Upper lobe of left lung (tissue), 6 donors: Measurements from ENCODE around the gene SH3GL3. TPM values are rescaled to one million over a fixed set of nuclear protein-coding genes. Genes with fewer than 3 reads are reported as not detected.

ENCODE experiments used
- ATAC-seq, 2 donors: fragments of 200-7000 bp; cut with Tn5 transposase; one replicate each; pipeline ENCODE4 v1.9.1; 2022; ENCODE audit warnings: mild to moderate bottlenecking in 2 of 2, moderate library complexity in 2 of 2; ENCODE audit not compliant: low FRiP score in 2 of 2
- DNase-seq, 2 donors: peaks; one replicate each; pipeline ENCODE4 v3.0.0-alpha.2; 2019 to 2020
- H3K27ac ChIP-seq, 4 donors: fragments of 200-600 bp; sonication (generic); one replicate each; pipeline ENCODE4 v1.5.1; 2016 to 2019
- H3K27me3 ChIP-seq, 4 donors: fragments of 200-600 bp; sonication (generic); one replicate each; pipeline ENCODE4 v1.5.1; 2017 to 2019
- H3K36me3 ChIP-seq, 4 donors: fragments of 200-600 bp; sonication (generic); one replicate each; pipeline ENCODE4 v1.5.1; 2016 to 2019
- H3K4me1 ChIP-seq, 4 donors: fragments of 200-600 bp; sonication (generic); one replicate each; pipeline ENCODE4 v1.5.1; 2018 to 2019
- H3K4me3 ChIP-seq, 4 donors: fragments of 200-600 bp; sonication (generic); one replicate each; pipeline ENCODE4 v1.5.1; 2017 to 2019; ENCODE audit warnings: mild to moderate bottlenecking in 2 of 4, moderate library complexity in 1 of 4
- H3K9me3 ChIP-seq, 4 donors: fragments of 200-600 bp; sonication (generic); one replicate each; pipeline ENCODE4 v1.5.1; 2018 to 2019
- EP300 ChIP-seq, 4 donors: sonication (generic); formaldehyde crosslinking; IDR thresholded peaks; one replicate each; pipeline ENCODE4 v1.5.1; 2017; ENCODE audit warnings: antibody characterized with exemption in 4 of 4, control low read depth in 2 of 4
- POLR2A ChIP-seq, 4 donors: fragments of 450-650 bp; IDR thresholded peaks; one replicate each; pipeline ENCODE4 v1.5.1; 2016 to 2017; ENCODE audit warnings: antibody characterized with exemption in 4 of 4, mild to moderate bottlenecking in 2 of 4
- POLR2AphosphoS5 ChIP-seq, 2 donors: sonication (generic); formaldehyde crosslinking; IDR thresholded peaks; one replicate each; pipeline ENCODE4 v1.5.1; 2017; ENCODE audit warnings: antibody characterized with exemption in 2 of 2
- WGBS, 2 donors: methylation state at CpG; one replicate each; pipeline ENCODE4 v1.1.5; 2017 to 2018; 5-methylcytosine and 5-hydroxymethylcytosine counted together
- total RNA-seq, 6 donors: library from RNA; depleted of rRNA in 4 of 6; stranded (reverse); fragments of >200 nt in 4 of 6; gene quantifications; one replicate each; pipeline versions ENCODE4 v1.1.0 to v1.2.1, GENCODE V29; 2016 to 2021
- TF ChIP-seq, protein P1 (sequence below), 6 experiments: fragments of 450-650 bp in 4 of 6; fragments of 200-600 bp in 2 of 6; sonication (generic) in 2 of 6; IDR thresholded peaks; one replicate each; pipeline ENCODE4 v1.5.1; 2016 to 2019; ENCODE audit warnings: antibody characterized with exemption in 6 of 6
- donor health status: DM: no; HTN: no; CAD: no; lungs with moderate emphysema.
- donor health status: DM: no; HTN: yes; CAD: no; lungs with severe emphysema.

SH3GL3 gene
- total RNA-seq, 6 donors from 2014 or later = 1.8 to 5.5 (median 2.2) TPM; not detected in 1

DNA sequence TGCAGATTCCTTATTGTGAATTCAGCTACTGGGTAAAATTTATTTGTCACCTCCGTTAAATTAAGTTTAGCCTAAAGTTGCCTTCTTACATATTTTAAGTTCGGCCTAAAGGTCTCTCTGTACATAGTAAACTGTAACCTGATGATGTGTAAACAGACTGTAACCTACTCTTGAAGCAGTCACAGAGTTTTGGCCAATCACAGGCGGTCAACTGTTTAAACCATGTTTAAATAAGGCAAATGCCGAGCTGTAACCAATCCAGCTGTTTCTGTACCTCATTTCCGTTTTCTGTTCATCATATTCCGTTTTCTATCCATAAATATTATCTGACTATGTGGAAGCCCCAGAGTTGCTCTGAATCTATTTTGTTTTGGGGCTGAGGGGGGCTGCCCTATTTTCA lies 204.4 kb downstream of the SH3GL3 start:
- no peaks in the 10 kb centered on the region for H3K36me3 ChIP-seq
- WGBS, 2 donors = 83 to 86% methylated on average over 6 of the region's 6 CpGs
- no peak overlapping the region for H3K4me3 ChIP-seq
- H3K9me3 ChIP-seq = no peaks in the 10 kb centered on the region
- H3K27me3 ChIP-seq = peaks cover 0 to 14% (median 0%) of the 10 kb centered on the region in 4 donors
- ATAC-seq (no peak), DNase-seq (no peak)
- H3K4me1 ChIP-seq = peaks cover 0 to 18% (median 6%) of the 10 kb centered on the region in 4 donors
- TF ChIP-seq EP300 (IDR thresholded peaks at IDR 0.05) (no peak), POLR2AphosphoS5 (IDR thresholded peaks at IDR 0.05) (no peak), POLR2A (IDR thresholded peaks at IDR 0.05) (no peak)
- TF ChIP-seq, protein P1, sequence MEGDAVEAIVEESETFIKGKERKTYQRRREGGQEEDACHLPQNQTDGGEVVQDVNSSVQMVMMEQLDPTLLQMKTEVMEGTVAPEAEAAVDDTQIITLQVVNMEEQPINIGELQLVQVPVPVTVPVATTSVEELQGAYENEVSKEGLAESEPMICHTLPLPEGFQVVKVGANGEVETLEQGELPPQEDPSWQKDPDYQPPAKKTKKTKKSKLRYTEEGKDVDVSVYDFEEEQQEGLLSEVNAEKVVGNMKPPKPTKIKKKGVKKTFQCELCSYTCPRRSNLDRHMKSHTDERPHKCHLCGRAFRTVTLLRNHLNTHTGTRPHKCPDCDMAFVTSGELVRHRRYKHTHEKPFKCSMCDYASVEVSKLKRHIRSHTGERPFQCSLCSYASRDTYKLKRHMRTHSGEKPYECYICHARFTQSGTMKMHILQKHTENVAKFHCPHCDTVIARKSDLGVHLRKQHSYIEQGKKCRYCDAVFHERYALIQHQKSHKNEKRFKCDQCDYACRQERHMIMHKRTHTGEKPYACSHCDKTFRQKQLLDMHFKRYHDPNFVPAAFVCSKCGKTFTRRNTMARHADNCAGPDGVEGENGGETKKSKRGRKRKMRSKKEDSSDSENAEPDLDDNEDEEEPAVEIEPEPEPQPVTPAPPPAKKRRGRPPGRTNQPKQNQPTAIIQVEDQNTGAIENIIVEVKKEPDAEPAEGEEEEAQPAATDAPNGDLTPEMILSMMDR (IDR thresholded peaks at IDR 0.05) = no peak
- H3K27ac ChIP-seq = no peak overlapping the region

DNA sequence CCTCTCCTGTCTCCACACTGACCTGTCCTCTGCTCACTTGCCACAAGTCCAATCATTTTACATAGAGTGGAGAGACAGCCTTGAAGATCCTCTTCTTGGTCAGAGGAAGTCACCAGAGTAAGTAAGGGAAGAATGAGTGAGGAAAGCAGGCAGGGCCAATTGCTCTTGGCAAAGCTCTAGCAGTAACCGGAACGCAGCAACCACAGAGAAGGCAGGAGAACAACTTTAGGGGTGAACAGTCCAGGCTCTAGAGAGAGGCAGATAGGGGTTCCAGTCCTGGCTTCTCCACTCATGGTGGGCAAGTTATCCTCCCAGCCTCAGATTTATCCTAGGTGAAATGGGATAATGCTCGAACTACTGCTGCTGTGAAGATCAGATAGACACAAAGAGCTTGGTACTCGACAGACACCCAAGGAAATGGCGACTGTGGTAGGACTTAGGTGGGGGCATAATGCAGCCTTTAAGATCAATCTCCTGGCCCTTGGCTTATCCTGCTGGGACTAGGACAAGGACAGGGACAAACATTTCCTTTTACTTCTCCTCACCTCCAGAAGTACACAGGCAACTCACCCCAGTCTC lies 205.6 kb downstream of the SH3GL3 start:
- Histone ChIP-seq H3K4me3 (peak overlapping the region in 1 of 4 donors; percentile 57), H3K4me1 (peaks cover 0 to 18% (median 8%) of the 10 kb centered on the region in 4 donors), H3K27ac (peak overlapping the region in 1 of 4 donors; percentile 58), H3K9me3 (no peaks in the 10 kb centered on the region), H3K36me3 (no peaks in the 10 kb centered on the region), H3K27me3 (peaks cover 0 to 14% (median 0%) of the 10 kb centered on the region in 4 donors)
- ATAC-seq (no peak), DNase-seq (no peak)
- WGBS, 2 donors = 91% methylated on average over 5 of the region's 5 CpGs
- TF ChIP-seq EP300 (IDR thresholded peaks at IDR 0.05) = no peak
- TF ChIP-seq, protein P1 (IDR thresholded peaks at IDR 0.05) = no peak
- TF ChIP-seq POLR2AphosphoS5 (IDR thresholded peaks at IDR 0.05) = no peak
- TF ChIP-seq POLR2A (IDR thresholded peaks at IDR 0.05) = no peak

DNA sequence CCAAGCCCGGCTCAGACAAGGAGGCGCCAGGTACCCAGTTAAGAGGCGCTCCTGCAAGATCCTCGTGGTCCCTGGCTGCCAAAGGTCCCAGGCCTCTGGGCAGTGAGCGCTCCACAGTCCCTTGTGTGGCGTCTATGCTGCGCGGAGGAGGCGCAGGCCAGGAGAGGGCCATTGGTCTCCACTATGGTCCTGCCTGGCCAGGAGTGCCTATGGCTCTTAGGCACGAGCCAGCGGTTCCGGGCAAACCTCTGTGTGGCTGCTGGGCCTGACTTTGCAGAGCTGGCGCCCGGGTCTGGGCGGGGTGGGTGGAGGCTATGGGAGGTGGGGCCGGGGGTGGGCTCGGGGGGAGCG lies 206.1 kb downstream of the SH3GL3 start:
- H3K27ac ChIP-seq = peak overlapping the region in 2 of 4 donors; percentile 58 to 62
- no peak for ATAC-seq
- no peaks in the 10 kb centered on the region for H3K9me3 ChIP-seq
- peak overlapping the region in 3 of 4 donors; percentile 42 to 57 (median 50) for H3K4me3 ChIP-seq
- WGBS, 2 donors = 31 to 77% methylated on average over 3 to 15 of the region's 18 CpGs
- peaks cover 0 to 18% (median 8%) of the 10 kb centered on the region in 4 donors for H3K4me1 ChIP-seq
- no peaks in the 10 kb centered on the region for H3K36me3 ChIP-seq
- DNase-seq = no peak
- peaks cover 0 to 14% (median 0%) of the 10 kb centered on the region in 4 donors for H3K27me3 ChIP-seq
- no peak for TF ChIP-seq EP300 (IDR thresholded peaks at IDR 0.05)
- TF ChIP-seq POLR2A (IDR thresholded peaks at IDR 0.05) = no peak
- TF ChIP-seq POLR2AphosphoS5 (IDR thresholded peaks at IDR 0.05) = no peak
- TF ChIP-seq, protein P1 (IDR thresholded peaks at IDR 0.05) = no peak

DNA sequence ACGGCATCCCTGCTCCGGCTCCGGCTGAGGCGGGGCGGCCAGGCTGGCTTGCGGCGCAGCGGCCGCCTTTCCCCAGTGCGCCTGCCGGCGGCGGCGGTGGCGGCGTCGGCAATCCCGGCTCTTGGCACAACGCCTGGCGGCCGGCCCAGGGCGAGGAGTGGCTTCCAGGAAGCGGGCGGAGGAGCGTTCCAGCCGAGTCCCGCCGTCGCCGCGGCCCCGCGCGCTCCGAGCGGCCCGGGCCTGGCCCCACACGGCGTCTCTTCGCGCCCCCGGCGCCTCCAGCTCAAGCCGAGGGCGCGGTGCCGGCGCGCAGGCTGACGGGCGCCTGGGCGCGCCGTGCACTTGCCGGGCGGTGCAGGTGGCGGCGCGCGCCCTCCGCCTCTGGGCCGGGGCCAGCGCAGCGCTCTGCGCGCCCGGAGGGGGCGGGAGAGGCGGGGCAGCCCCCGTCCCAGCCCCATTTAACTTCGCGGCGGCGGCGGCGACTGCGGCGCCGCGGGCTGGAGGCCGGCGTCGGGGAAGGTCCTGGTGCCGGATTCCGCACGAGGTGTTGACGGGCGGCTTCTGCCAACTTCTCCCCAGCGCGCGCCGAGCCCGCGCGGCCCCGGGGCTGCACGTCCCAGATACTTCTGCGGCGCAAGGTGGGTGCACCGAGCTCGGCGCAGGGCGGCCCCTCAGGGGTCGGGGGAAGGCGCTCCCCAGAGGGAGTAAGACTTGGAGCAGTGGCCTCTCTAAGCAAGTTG lies 206.7 kb downstream of the SH3GL3 start, which contains the start of gene ADAMTSL3:
Gene ADAMTSL3 (plus strand): TSS at position 485 of the 740 bp plus-strand sequence. CDS start 1,639 bp downstream, outside the sequence.
- no peak for TF ChIP-seq EP300 (IDR thresholded peaks at IDR 0.05)
- TF ChIP-seq, protein P1 (IDR thresholded peaks at IDR 0.05) = peak in 2 of 6 experiments; percentile 12 to 24
- peak; percentile 20 to 81 for ATAC-seq

More for the DNA sequence above, 206.7 kb downstream of the SH3GL3 start, which contains the start of gene ADAMTSL3:
- Histone ChIP-seq H3K4me3 (peak within 1 kb of the TSS; percentile 27 to 57 (median 46)), H3K4me1 (peaks cover 0 to 18% (median 8%) of the 10 kb centered on the region in 4 donors), H3K9me3 (no peaks in the 10 kb centered on the region), H3K27me3 (peaks cover 0 to 14% (median 0%) of the 10 kb centered on the region in 4 donors), H3K36me3 (no peaks in the 10 kb centered on the region), H3K27ac (peak within 1 kb of the TSS; percentile 38 to 66 (median 58))
- DNase-seq = peak; percentile 45 to 96
- 11% methylated on average over 34 of the region's 105 CpGs; no CpG with 5 or more reads in 1 of the 2 donors for WGBS, 2 donors
